GM19395 (cell line): ENCODE results near the gene MTG2.

ENCODE experiments used
- ATAC-seq: cut with Tn5 transposase; IDR thresholded peaks from one replicate; pipeline ENCODE4 v1.9.1; 2021; ENCODE audit warnings: mild to moderate bottlenecking, moderate library complexity; ENCODE audit not compliant: unreplicated experiment

The MTG2 gene

DNA sequence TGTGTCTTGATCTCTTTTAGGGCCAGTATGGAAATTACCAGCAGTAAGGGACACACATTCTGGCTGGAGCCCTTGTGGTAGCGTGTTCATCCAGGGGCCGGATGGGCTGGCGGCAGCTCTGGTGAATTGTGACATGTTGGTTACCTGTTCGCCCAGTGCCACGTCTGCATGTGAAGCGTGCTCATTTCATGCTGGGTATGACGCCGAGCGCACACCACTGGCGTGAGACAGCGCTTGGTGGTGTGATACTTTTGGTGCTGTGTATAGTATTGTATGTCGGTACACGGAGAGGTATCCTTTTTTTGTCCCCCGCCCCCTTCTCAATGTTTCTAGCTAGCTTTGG, 3.7 kb upstream of the MTG2 start:
- ATAC-seq = no peak

- ATAC-seq = no peak
These were observed 1.0 kb upstream of the MTG2 start for GRCh38 chr20:62181808-62182207.

- ATAC-seq = no peak
These were observed 756 bp downstream of the MTG2 start for GRCh38 chr20:62183426-62184142.

- no peak for ATAC-seq
These were observed 3.2 kb downstream of the MTG2 start for GRCh38 chr20:62186096-62186426.

DNA sequence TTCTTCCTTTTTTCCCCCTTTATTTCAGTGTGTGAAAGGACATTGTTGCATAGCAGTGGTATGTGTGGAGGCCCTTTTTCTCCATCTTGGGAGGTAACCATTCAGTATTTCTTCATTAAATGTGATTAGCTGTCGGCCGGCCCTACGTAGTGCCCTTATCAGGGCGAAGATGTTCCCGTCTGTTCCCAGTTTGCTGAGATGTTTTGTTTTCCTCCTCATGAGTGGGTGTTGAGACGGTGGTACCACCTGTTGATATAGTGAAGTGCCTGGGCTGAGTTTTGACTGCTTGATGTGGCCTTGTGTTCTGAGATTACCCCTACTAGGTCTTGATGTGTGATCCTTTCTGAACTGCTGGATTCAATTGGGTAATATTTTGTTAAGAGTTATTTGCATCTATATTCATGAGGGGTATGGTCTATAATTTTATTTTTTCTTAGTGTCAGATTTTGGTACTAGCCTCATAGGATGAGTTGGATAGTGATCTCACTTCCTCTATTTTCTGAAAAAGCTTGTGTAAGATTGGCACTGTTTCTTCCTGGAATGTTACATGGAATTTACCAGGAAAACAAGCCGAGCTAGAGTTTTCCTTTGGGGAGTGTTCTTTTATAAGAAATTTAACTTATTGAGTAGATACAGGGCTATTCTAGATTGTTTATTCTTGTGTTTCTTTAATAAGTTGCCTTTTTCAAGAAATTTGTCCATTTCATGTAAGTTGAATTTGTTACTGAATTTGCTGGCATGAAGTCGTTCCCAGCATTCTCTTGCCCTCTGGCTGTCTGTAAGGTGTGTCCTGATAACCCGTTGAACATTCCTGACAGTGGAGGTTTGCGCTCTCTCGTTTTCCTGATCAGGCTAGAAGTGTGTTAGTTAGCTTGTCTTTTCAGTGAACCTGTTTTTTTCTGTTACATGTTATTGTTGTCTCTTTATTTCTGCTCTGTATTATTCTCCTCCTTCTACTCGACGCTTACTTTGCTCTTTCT, 4.3 kb downstream of the MTG2 start:
- no peak for ATAC-seq

- ATAC-seq = no peak
These were observed 8.0 kb downstream of the MTG2 start for GRCh38 chr20:62190639-62191411.

DNA sequence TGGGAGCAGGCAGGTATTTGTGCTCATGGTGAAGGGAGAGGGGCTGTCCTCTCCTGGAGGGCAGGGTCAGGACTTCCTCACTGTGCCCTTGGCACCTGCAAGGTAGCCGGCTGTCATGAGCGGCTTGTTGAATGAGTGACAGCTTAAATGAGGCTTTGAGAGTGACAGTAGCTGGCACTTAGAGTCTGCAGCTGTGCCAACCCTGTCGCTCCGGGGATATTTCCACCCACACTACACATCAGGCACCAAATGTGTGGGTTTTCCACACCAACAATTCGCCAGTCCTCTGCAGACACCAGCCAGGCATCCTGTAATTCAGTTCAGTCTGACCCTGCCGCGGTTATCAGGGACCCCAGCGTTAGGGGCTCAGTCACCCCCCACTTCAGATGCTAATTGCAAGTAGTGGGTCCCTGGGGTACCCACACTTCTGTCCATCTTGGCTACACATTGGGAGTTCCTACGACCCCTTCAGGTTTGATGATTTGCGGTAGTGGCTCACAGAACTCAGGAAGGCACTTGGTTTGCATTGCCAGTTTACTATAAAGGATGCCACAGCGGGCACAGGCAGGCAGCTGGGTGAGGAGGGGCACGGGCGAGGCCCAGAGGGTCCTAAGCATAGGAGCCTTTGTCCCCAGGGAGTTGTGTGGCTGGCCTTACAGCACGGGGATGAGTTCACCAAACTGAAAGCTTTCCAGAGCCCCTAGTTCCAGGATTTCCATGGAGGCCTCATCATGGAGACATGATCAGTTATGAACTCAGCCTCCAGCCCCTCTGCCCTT, 9.1 kb downstream of the MTG2 start:
- no peak for ATAC-seq

DNA sequence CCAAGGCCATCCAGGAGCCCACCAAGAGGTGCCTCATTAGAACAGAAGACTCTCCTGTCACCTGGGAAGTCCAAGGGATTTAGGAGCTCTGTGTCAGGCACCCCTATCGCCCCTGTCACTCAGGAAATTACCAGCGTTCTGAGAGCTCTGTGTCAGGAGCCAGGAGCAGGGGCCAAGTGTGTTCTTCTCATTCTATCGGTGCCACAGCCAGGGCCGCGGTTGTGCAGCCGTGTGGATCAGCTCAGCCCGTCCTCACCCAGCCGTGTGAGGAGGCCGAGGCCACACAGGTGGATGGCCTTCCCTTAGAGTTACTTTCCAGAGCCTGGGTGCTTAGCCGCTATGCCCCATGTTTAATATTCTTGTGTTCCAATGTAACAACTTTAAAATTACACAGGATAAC, 9.8 kb downstream of the MTG2 start:
- no peak for ATAC-seq

GRCh38 chr20:62193079-62194025, 10.5 kb downstream of the MTG2 start:
- ATAC-seq = no peak

DNA sequence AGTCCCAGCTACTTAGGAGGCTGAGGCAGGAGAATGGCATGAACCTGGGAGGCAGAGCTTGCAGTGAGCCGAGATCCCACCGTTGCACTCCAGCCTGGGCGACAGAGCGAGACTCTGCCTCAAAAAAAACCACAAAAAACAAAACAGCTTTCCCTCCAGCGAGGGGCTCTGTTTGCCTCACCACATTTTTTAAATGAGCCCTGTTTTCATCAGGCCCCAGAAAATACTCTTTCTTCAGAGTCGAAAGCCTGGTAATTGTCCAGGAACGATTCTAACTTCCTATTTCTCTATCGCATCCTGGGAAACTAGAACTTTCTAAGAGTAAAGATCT, 12.2 kb downstream of the MTG2 start:
- no peak for ATAC-seq

DNA sequence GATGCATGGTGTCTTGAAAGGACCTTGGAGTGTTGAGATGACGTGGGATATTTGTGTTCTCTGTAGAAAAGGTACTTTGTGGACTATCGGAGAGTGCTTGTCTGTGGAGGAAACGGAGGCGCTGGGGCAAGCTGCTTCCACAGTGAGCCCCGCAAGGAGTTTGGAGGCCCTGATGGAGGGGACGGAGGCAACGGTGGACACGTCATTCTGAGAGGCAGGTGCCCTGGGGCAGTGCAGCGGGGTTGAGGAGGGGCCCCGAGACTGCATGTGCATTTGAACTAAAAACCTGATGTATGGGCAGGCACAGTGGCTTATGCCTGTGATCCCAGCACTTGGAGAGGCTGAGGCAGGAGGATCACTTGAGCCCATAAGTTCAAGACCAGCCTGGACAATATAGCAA, 12.9 kb downstream of the MTG2 start:
- ATAC-seq = no peak

- no peak for ATAC-seq
These were observed 13.5 kb downstream of the MTG2 start for GRCh38 chr20:62196286-62196685.

GRCh38 chr20:62197311-62197710, 14.5 kb downstream of the MTG2 start:
- no peak for ATAC-seq

DNA sequence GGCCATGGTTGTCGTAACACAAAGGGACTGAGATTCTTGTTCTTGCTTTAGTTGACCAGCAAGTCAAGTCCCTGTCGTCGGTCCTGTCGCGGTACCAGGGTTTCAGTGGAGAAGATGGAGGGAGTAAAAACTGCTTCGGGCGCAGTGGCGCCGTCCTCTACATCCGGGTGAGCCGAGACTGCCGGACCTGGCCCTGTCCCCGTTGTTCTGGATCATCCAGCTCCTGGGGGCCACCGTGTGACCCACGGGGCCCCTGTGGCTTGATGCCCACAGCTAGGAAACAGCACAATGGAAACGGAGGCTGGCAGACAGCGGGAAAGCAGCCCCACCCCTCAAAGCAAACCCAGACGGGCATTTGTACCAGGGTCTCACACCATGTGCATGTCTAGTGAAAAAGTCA, 15.0 kb downstream of the MTG2 start:
- no peak for ATAC-seq

GRCh38 chr20:62198496-62198895, 15.7 kb downstream of the MTG2 start:
- ATAC-seq = no peak

GRCh38 chr20:62198931-62199330, 16.1 kb downstream of the MTG2 start:
- ATAC-seq = no peak

GRCh38 chr20:62200491-62201172, 17.8 kb downstream of the MTG2 start:
- ATAC-seq = no peak

DNA sequence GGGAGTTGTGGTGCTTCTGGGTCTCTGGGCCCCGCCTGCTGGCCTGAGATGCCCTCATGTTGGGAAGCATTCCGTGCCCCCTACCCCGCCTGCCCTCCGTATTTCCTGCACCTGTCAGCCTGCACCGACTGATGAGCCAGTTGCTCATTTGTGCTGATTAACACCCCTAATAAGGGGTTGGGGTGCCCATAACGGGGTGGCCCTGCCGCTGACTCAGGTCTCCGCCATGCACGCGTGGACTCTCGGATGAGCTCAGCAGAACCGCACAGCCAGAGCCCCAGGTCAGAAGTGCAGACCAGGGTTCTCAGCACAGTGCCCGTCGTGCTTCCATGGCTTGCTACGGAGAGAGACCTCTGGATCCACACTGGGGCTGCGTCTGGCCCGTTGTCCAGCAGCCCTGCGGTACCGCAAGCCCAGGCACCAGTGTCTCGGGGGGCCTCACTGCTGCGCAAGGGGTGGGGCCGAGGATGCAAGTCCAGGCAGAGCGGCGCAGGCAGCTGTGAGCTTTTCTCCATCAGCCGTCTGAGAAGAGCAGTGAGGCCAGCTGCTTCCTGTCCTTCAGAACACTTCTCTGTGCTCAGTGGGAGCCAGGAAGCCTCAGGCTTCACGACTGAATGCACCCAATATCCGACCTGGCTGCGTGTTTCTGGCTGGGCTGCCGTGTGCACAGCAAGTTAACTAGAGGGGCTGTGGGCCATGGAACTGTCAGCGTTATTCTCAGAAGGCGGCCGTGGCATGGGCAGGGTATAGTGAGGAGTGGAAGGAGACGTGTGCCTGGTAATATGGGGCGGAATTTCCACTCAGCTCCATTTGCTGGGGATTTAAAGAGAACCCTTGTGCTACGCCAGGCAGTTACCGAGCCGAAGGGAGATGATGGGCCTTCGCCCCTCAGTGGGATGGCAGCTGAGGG, 18.6 kb downstream of the MTG2 start:
- ATAC-seq = no peak
